SU-DHL-6 (cell line): ENCODE measurements around the gene GIMAP1.

Source experiments
- EZH2phosphoT487 ChIP-seq: fragments of 200-600 bp; sonication (generic), shearing (Covaris generic); conservative IDR thresholded peaks from 2 replicates; pipeline ENCODE4 v1.6.1; 2018; ENCODE audit warnings: mild to moderate bottlenecking, antibody characterized with exemption, low read length, moderate library complexity, mixed read lengths
- TF ChIP-seq, protein P1 (sequence below): fragments of 200-600 bp; sonication (generic); IDR thresholded peaks from one replicate; pipeline ENCODE4 v1.5.1; 2017; ENCODE audit warnings: antibody characterized with exemption, mild to moderate bottlenecking, low read length, moderate library complexity; ENCODE audit not compliant: insufficient read depth, poor library complexity, severe bottlenecking

DNA sequence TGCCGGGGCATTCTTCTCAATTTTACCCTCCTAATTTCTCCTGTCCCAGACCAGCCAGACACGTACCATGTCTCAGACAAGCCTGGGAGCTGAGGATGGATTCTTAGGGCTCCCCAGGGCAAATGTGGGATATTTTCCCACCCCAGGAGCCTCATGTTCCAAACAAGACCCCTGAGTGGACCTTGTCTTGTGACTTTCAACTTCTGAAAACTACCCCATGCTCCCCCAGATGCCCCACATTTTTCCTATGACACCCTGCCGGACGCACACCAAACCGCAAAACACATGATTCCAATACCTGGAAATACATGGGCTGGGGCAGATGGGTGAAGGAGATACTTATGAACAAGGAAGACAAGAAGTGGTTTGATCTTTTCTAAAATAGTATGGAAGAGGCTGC lies 21.7 kb downstream of the GIMAP1 start:
- TF ChIP-seq, protein P1, sequence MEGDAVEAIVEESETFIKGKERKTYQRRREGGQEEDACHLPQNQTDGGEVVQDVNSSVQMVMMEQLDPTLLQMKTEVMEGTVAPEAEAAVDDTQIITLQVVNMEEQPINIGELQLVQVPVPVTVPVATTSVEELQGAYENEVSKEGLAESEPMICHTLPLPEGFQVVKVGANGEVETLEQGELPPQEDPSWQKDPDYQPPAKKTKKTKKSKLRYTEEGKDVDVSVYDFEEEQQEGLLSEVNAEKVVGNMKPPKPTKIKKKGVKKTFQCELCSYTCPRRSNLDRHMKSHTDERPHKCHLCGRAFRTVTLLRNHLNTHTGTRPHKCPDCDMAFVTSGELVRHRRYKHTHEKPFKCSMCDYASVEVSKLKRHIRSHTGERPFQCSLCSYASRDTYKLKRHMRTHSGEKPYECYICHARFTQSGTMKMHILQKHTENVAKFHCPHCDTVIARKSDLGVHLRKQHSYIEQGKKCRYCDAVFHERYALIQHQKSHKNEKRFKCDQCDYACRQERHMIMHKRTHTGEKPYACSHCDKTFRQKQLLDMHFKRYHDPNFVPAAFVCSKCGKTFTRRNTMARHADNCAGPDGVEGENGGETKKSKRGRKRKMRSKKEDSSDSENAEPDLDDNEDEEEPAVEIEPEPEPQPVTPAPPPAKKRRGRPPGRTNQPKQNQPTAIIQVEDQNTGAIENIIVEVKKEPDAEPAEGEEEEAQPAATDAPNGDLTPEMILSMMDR: no peak
- TF ChIP-seq EZH2phosphoT487: no peak
